HG03378 (cell line): ENCODE results near the gene POU4F1.
A peak's percentile ranks its signal among the peaks of the same experiment; 100 is the strongest.

Experiments used
- ATAC-seq: cut with Tn5 transposase; IDR thresholded peaks from one replicate; pipeline ENCODE4 v1.9.1; 2021; ENCODE audit warnings: mild to moderate bottlenecking, moderate library complexity; ENCODE audit not compliant: unreplicated experiment

Gene POU4F1

DNA sequence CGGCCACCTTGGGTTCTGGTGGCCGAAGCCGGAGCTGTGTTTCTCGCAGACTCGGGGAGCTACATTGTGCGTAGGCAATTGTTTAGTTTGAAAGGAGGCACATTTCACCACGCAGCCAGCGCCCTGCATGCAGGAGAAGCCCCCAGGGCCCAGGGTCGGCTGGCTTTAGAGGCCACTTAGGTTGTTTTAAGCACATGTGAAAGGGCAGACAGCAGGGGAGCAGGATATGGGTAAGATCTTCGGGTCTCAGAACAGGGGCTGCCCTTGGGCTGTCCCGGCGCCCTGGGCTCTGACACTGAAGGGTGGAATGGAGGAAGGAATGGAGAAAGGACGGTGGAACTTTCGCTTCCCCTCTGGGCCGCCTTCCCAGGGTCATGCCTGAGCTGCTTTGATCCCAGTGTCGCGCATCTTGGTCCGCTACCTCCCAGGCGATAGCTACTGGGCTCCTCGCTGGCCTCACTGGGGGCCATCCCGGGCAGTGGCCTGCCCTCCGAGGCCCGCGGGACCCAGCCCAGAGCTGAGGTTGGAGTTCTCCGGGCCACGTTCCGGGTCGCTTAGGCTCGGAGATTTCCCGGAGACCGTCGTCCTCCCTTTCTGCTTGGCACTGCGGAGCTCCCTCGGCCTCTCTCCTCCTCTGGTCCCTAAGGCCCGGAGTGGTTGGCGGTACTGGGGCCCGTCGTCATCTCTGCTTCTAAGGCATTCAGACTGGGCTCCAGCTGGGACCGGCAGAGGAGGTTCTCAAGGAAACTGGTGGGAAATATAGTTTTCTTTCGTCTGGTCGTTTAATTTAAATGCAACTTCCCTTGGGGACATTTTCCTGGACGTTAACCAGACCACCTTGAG lies 4.3 kb upstream of the POU4F1 start:
- no peak for ATAC-seq

DNA sequence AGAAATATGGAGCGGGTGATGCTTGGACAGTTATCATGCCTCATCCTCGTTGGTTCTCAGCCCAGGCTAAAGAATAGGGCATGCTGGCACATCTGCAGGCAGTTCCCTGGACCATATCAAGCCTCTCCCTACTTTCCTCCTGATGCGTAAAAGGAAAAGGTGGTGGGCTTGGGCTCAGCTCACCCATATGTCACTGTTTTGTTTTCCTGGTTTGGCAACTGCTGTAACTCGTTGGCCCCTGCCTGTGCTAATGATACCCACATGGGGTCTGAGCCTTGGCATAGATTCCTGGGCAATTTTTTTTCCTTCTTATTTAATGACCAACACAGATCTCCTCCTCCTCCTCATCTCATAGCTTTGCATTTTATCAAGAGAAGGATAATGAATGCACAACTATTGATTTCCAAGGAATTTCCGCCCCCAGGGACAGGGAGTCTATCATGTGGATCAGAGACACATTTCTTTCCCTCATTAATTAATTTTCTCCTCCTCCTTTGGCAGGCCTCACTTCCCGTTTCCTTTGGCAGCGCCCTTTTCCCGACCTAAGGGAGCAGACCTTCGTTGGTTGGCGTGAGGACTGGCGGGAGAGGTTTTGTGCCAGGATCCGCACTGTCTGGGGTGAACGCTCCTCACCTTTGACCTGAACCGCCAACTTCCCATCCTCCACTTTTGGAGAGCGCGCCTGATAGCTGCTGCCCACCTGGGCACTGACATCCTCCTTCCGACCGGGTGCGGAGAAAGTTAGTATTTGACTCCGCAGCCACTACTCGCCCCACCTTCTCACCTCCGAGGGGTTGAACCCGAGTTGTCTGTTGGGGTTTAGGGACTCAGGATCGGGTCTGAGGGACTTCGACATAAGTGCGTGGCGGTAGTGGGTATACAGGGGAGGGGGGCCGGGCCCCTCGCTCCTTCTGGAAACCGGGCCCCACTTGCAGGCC lies 3.4 kb upstream of the POU4F1 start:
- ATAC-seq, result no peak

GRCh38 chr13:78604782-78605611 lies 1.6 kb upstream of the POU4F1 start:
- ATAC-seq, result no peak

GRCh38 chr13:78602561-78603239 lies 652 bp downstream of the POU4F1 start:
- peak; percentile 5 for ATAC-seq

GRCh38 chr13:78601874-78602560 lies 1.3 kb downstream of the POU4F1 start:
- no peak for ATAC-seq

DNA sequence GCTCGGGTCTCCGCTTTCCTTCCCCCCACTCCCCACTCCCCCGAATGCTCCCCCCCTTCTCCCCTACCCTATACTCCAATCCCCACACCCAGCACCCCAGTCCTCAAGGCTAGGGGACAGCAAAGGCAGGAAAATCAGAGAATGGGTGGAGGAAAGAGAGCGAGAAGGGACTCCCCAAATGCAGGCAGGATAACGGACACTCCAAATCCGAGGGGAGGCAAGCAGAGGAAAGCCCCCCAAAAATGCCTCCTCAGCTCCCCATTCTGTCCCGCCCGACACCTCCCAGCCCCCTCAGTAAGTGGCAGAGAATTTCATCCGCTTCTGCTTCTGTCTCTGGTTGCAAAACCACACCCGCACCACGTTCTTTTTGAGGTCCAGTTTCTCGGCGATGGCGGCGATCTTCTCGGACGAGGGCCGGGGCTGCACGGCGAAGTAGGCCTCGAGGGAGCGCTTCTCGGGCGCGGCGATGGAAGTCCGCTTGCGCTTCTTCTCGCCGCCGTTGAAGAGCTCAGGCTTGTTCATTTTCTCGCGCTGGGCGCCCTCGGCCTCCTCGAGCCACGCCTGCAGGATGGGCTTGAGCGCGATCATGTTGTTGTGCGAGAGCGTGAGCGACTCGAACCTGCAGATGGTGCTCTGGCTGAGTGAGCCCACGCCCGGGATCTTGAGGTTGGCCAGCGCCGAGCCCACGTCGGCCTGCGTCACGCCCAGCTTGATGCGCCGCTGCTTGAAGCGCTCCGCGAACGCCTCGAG lies 2.1 kb downstream of the POU4F1 start:
- ATAC-seq, result no peak

- ATAC-seq, result no peak
These were observed 3.0 kb downstream of the POU4F1 start for GRCh38 chr13:78600280-78600883.

DNA sequence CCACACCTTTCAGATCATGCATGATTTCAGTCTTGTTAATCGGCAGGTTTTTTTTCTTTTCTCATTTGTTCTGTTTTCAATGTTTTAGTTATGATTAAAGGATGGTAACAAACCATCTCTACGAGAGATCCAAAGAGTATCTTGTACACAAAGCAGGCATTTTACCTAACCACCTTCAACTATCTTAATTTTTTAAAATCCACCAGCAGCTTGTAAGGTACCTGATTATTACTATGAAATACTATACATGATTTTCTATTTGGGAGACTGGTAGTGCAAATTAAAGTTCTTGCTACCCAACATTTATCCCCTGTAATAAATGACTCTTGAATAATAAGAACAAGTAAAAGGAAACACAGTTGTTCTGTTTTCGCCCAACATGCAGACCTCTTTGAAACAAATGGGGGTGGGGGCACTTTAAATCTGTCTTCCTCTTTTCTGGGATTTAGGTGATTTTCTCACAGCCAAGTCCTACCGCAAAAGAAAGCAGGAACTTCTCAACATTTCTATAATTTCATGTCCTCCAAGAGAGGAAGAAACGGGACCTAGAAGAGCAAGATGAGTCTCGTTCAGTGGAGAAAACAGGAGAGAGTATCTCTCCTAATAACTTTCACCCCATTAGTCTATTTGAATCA lies 3.6 kb downstream of the POU4F1 start:
- no peak for ATAC-seq

- ATAC-seq, result no peak
These were observed 4.2 kb downstream of the POU4F1 start for GRCh38 chr13:78598966-78599644.

GRCh38 chr13:78598116-78598781 lies 5.1 kb downstream of the POU4F1 start:
- no peak for ATAC-seq

GRCh38 chr13:78597602-78597932 lies 5.8 kb downstream of the POU4F1 start:
- ATAC-seq, result no peak

DNA sequence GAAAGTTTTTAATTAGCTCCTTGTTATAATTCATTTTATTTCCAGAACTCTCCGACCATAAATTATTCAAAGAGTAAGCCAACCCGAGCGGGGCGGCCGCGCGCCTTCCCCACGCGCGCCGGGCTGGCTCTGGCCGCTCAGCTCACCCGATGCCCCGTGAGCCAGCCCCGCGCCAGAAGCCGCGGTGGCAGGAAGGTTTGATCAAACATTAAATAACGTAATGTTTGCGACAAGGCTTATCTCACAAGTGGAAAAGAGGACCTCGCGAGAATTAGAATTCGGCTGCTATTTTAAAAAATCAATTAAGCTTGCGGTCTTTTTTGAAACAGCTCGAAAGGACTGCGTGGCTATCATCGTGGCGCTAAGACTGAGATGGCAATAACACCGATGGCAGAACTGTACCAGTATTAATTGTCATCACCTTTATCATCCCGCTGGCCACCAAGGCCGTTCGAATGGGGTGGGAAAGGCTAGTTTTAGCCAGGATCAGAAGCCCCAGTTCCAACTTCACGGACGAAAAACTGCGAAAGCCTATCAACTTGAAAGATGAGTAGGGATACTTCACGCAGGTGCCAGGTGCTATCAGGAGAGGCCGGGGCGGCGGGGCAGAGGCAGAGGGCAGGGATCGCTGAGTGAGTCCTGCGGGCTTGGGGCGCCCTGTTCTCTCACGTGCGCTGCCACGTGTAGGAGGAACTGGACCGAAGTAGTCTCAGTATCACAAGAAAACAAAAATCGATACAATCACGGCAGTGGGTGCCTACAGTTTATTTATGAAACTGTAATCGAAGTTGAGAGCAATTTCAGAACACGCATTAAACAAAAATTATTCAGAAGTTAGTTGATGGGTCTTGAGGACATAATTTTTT lies 6.4 kb downstream of the POU4F1 start:
- ATAC-seq, result no peak

DNA sequence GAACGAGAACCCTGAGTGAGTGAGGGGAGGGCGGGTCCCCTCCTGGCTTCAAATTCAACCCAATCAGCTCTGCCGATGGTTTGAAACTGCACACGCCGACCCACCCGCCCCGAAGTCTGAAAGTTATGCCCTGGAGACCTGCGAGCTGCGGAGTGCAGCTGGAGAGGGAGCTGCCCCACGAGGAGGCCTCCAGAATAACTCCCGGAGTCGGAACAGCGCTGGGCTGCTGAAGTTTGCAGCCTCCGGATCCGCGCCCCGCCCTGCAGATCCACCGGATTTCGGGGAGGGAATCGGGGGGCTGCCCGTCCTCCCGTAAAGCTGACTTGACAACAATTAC lies 7.0 kb downstream of the POU4F1 start:
- ATAC-seq, result no peak

DNA sequence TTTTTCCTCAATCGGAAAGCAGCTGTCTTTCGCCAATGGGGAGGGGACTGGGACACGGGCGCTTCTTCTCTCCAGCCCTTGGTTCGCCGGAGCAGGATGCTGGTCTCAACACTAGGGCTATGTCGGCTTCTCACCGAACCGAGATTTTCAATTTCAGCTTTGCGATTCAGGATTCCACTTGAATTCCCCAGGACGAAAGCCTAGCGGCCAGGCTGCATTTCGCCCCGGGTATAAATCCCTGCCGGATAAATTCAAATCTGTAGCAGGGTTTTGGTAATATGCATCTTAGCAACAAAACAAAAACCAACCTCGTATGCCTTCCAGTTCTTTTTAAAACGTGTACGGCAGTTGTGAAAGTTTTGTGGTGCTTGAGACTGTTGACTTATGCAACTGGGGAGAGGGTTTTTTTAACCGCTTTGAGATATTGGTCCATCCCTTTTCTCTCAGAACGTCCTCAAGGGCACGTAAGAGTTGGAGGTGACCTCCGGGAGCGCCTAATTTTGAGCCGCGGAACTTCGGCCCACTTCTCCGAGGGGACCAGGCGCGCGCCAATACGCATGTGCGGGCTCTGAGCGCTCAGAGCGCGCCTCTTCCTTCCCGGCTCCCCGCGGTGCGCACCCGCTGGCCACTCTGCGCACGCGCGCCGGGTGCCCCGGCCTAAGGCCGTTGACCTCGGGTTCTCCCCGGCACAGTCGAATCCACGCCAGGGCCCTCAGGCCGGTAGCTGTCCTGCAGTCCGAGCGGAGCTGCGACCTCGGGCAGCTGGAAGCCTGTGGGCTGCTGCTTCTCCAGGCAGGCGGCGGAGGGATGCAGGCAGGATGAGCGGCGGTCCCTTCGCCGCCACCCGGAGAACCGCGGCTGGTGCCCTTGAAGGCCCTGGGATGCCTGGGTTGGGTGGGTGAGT lies 7.6 kb downstream of the POU4F1 start:
- ATAC-seq, result peak; percentile 42

DNA sequence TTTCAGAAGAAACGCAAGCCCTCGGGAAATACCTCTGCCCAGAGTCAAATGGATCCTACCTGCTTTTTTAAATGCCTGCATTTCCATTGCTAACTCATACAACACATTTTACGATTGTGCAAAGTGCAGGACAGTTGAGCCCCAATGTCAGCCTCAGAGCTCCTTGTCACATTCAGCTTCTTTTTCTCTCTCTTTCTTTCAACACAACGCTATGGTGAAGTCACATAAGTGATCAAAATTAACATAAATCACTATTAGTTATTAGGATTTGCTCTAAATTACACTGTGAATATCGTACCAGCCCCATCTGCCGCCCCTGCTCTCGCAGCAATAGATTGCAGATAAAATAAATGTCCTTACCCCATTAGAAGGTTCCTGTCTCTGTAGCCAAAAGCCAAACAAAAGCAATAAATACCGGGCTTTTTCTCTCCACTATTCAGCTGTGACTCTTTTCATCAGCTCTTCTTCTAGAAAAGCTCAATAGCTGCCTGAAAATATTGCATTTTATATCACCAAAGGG lies 8.8 kb downstream of the POU4F1 start:
- no peak for ATAC-seq
